ENCODE measurements around the gene MAP3K13. TPM values are rescaled to one million over a fixed set of nuclear protein-coding genes. Genes with fewer than 3 reads are reported as not detected.
A peak's percentile ranks its signal among the peaks of the same experiment; 100 is the strongest.

Gene MAP3K13
- total and polyA plus RNA-seq, 2 of the 13 experiments (the other 11 are each of a cell fraction or from before 2014, with no cell fraction given) = 24.2 to 26.5 TPM

- TF ChIP-seq ZNF501 (CRISPR knock-in tag; IDR thresholded peaks at IDR 0.05) (peak; percentile 97), NBN (conservative IDR thresholded peaks at IDR 0.05) (no peak), ZNF275 (CRISPR knock-in tag; IDR thresholded peaks at IDR 0.05; ENCODE audit: borderline replicate concordance) (peak; percentile 27; the same call in 1 of the 2 replicates), ZNF331 (CRISPR knock-in tag; IDR thresholded peaks at IDR 0.05) (peak; percentile 80), ZNF770 (CRISPR knock-in tag; IDR thresholded peaks at IDR 0.05) (peak; percentile 84), ZBTB46 (CRISPR knock-in tag; IDR thresholded peaks at IDR 0.05; ENCODE audit: borderline replicate concordance) (no peak), ZNF780A (CRISPR knock-in tag; IDR thresholded peaks at IDR 0.05) (peak; percentile 85; the same call in 1 of the 2 replicates), KLF11 (CRISPR knock-in tag; IDR thresholded peaks at IDR 0.05) (peak; percentile 85; the same call in 1 of the 2 replicates), ZSCAN5A (CRISPR knock-in tag; IDR thresholded peaks at IDR 0.05; ENCODE audit: borderline replicate concordance) (0 out of 2 replicates have a peak, but pooled peaks have one; percentile 14), TARDBP (CRISPR knock-in tag; IDR thresholded peaks at IDR 0.05) (peak; percentile 91), ISX (CRISPR knock-in tag; conservative IDR thresholded peaks at IDR 0.05) (no peak), PHF8 (CRISPR knock-in tag; IDR thresholded peaks at IDR 0.05) (peak; percentile 99), EP300 (IDR thresholded peaks at IDR 0.05; ENCODE audit: low read depth in 2 of 2, low read length in 2 of 2) (peak; percentile 37 to 56; a peak in 2 of 4 replicates), EP300 (CRISPR knock-in tag; IDR thresholded peaks at IDR 0.05; ENCODE audit: borderline replicate concordance) (no peak), ZNF441 (CRISPR knock-in tag; IDR thresholded peaks at IDR 0.05; ENCODE audit: borderline replicate concordance) (peak; percentile 98), STAT6 (CRISPR knock-in tag; IDR thresholded peaks at IDR 0.05; ENCODE audit: borderline replicate concordance) (0 out of 2 replicates have a peak, but pooled peaks have one; percentile 64), MBNL3 (CRISPR knock-in tag; conservative IDR thresholded peaks at IDR 0.05) (no peak), ZNF776 (CRISPR knock-in tag; IDR thresholded peaks at IDR 0.05) (peak; percentile 62; the same call in 1 of the 2 replicates), ATF7 (IDR thresholded peaks at IDR 0.05) (no peak), ATF7 (CRISPR knock-in tag; IDR thresholded peaks at IDR 0.05) (no peak)
Measured at GRCh38 chr3:185498503-185499396, 135.8 kb downstream of the MAP3K13 start, which contains the start of gene TMEM41A (continued).

Data from HepG2 (cell line).